B cell (primary cell): ENCODE data around the gene ACOX3.

Experiments
- CTCF ChIP-seq: fragments of 200-600 bp; IDR thresholded peaks from one replicate; pipeline ENCODE4 v1.8.0; 2022; ENCODE audit warnings: antibody characterized with exemption, mild to moderate bottlenecking
- EZH2 ChIP-seq: IDR thresholded peaks from 2 replicates; pipeline ENCODE4 v1.6.1; 2012; ENCODE audit warnings: borderline replicate concordance, low read depth, mild to moderate bottlenecking, moderate library complexity, low read length; ENCODE audit not compliant: insufficient read depth, poor library complexity, severe bottlenecking

GRCh38 chr4:8440492-8441311 lies at the start of gene ACOX3, which contains the start of gene TRMT44:
- no peak for TF ChIP-seq CTCF
- no peak for TF ChIP-seq EZH2
